Retina (tissue), 1 donor: ENCODE results near the gene ADGB.

Experiments used
- DNase-seq: peaks from one replicate; pipeline ENCODE4 v3.0.0-alpha.2; 2016

The ADGB gene

DNA sequence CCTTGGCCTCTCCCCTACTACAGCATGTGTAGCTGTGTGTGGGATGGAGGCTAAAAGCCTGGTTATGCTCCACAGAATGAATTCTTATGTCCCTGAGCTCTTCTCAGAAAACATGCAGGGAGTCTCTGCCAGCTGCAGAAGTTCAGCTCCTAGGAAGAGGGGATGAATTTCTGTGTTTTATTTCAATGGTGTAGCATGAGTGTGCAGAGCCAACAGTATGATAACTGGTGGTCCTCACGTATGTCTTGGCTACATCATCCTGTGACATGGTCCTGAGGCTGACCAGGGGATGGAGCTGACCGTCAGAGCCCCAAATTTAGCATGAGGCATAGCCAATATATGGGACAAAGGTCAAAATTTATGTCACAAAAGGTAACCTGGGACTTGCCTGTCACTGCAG is 266.1 kb downstream of the ADGB start:
- DNase-seq: no peak
